GM23338 (cell line): Measurements from ENCODE around the gene ANO10. TPM values are rescaled to one million over a fixed set of nuclear protein-coding genes. Genes with fewer than 3 reads are reported as not detected.

Experiments used
- ATAC-seq: fragments of 200-7000 bp; cut with Tn5 transposase; 3 replicates; pipeline ENCODE4 v1.9.1; 2020
- DNase-seq: peaks from one replicate; pipeline ENCODE4 v3.0.0-alpha.2; 2015; ENCODE audit warnings: low spot score
- H2AFZ ChIP-seq: fragments of 200-600 bp; sonication (generic); 2 replicates; pipeline ENCODE4 v1.8.0; 2016; ENCODE audit warnings: antibody characterized with exemption, mild to moderate bottlenecking, moderate library complexity
- H3F3A ChIP-seq: fragments of 200-600 bp; sonication (generic); replicated peaks from 2 replicates; pipeline ENCODE4 v1.8.0; 2017; ENCODE audit warnings: antibody characterized with exemption, mixed run types, low read depth
- H3K27ac ChIP-seq: fragments of 200-600 bp; sonication (generic); 2 replicates; pipeline ENCODE4 v1.6.1; 2016; ENCODE audit warnings: low read depth
- H3K27me3 ChIP-seq: fragments of 200-600 bp; sonication (generic); 2 replicates; pipeline ENCODE4 v1.8.0; 2016; ENCODE audit warnings: mild to moderate bottlenecking, mixed run types, moderate library complexity; ENCODE audit not compliant: insufficient read depth
- H3K36me3 ChIP-seq: fragments of 200-600 bp; sonication (generic); 2 replicates; pipeline ENCODE4 v1.8.0; 2016; ENCODE audit warnings: mild to moderate bottlenecking; ENCODE audit not compliant: insufficient read depth
- H3K4me1 ChIP-seq: fragments of 200-600 bp; sonication (generic); 2 replicates; pipeline ENCODE4 v1.8.0; 2016; ENCODE audit warnings: mild to moderate bottlenecking, moderate library complexity; ENCODE audit not compliant: insufficient read depth
- H3K4me2 ChIP-seq: fragments of 200-600 bp; sonication (generic); 2 replicates; pipeline ENCODE4 v1.7.1; 2017; ENCODE audit warnings: mixed run types
- H3K4me3 ChIP-seq: fragments of 200-600 bp; sonication (generic); 2 replicates; pipeline ENCODE4 v1.6.1; 2016; ENCODE audit warnings: mixed run types
- H3K79me2 ChIP-seq: fragments of 200-600 bp; sonication (generic); replicated peaks from 2 replicates; pipeline ENCODE4 v1.8.0; 2017; ENCODE audit warnings: mild to moderate bottlenecking; ENCODE audit not compliant: insufficient read depth
- H3K9me2 ChIP-seq: fragments of 200-600 bp; sonication (generic); 2 replicates; pipeline ENCODE4 v1.8.0; 2017; ENCODE audit not compliant: insufficient read depth
- H4K20me1 ChIP-seq: fragments of 200-600 bp; sonication (generic); replicated peaks from 2 replicates; pipeline ENCODE4 v1.8.0; 2017; ENCODE audit warnings: mild to moderate bottlenecking; ENCODE audit not compliant: insufficient read depth
- H3K27ac Mint-ChIP-seq: 2 replicates; pipeline ENCODE4 v1.8.0; 2020; ENCODE audit warnings: inconsistent platforms, mild to moderate bottlenecking, moderate library complexity, mixed read lengths
- H3K27me3 Mint-ChIP-seq: 3 replicates; pipeline ENCODE4 v1.8.0; 2022; ENCODE audit warnings: low read depth, mild to moderate bottlenecking, moderate library complexity, mixed read lengths, inconsistent platforms; ENCODE audit not compliant: insufficient read depth, poor library complexity
- H3K36me3 Mint-ChIP-seq: 3 replicates; pipeline ENCODE4 v1.8.0; 2021; ENCODE audit warnings: low read depth, mild to moderate bottlenecking, inconsistent platforms, moderate library complexity, mixed read lengths
- H3K4me1 Mint-ChIP-seq: 3 replicates; pipeline ENCODE4 v1.8.0; 2020; ENCODE audit warnings: mild to moderate bottlenecking, inconsistent platforms, mixed read lengths
- H3K4me3 Mint-ChIP-seq: 3 replicates; pipeline ENCODE4 v1.8.0; 2021; ENCODE audit warnings: moderate library complexity, mild to moderate bottlenecking, inconsistent platforms, mixed read lengths
- H3K9me3 Mint-ChIP-seq: 3 replicates; pipeline ENCODE4 v1.8.0; 2020; ENCODE audit warnings: moderate library complexity, mild to moderate bottlenecking, inconsistent platforms, mixed read lengths
- CREB1 ChIP-seq: fragments of 250-450 bp; sonication (Bioruptor Pico); IDR thresholded peaks from 2 replicates; pipeline ENCODE4 v1.5.0; 2020; ENCODE audit warnings: low read depth, mild to moderate bottlenecking, moderate library complexity
- EZH2 ChIP-seq: fragments of 200-600 bp; sonication (generic); IDR thresholded peaks from one replicate; pipeline ENCODE4 v1.8.0; 2017; ENCODE audit warnings: antibody characterized with exemption, mild to moderate bottlenecking, low read depth; ENCODE audit not compliant: unreplicated experiment
- EZH2phosphoT487 ChIP-seq: fragments of 200-600 bp; sonication (generic); IDR thresholded peaks from one replicate; pipeline ENCODE4 v1.8.1; 2018; ENCODE audit warnings: antibody characterized with exemption; ENCODE audit not compliant: unreplicated experiment
- NANOG ChIP-seq: IDR thresholded peaks from 2 replicates; pipeline ENCODE4 v1.6.1; 2016; ENCODE audit warnings: antibody characterized with exemption, borderline replicate concordance
- POLR2AphosphoS5 ChIP-seq: IDR thresholded peaks from 2 replicates; pipeline ENCODE4 v1.6.1; 2016; ENCODE audit warnings: antibody characterized with exemption, low read depth
- STAT1 ChIP-seq: IDR thresholded peaks from one replicate; pipeline ENCODE4 v1.6.1; 2016; ENCODE audit warnings: antibody characterized with exemption; ENCODE audit not compliant: unreplicated experiment
- ZNF331 ChIP-seq: fragments of 250-450 bp; sonication (Bioruptor Pico); IDR thresholded peaks from 2 replicates; pipeline ENCODE4 v1.5.0; 2020; ENCODE audit warnings: low read depth, mild to moderate bottlenecking, moderate library complexity
- polyA plus RNA-seq: library from polyadenylated mRNA; unstranded; fragments of >200 nt; fragmentation: Nextera tagmentation; extraction: Ambion mirVana; gene quantifications from 2 replicates; pipeline ENCODE4 v1.2.1, GENCODE V29; 2016
- total RNA-seq: library from RNA; depleted of rRNA; stranded (reverse); fragments of >200 nt; shearing (Covaris generic); gene quantifications from 2 replicates; pipeline ENCODE4 v1.2.3, GENCODE V29; 2014
- TF ChIP-seq, protein P1 (sequence below), 2 experiments: fragments of 200-600 bp in 1 of 2; sonication (generic) in 1 of 2; conservative IDR thresholded peaks; 2 replicates each; pipeline versions ENCODE4 v1.5.1 to v1.6.1; 2016 to 2017; ENCODE audit warnings: antibody characterized with exemption in 2 of 2, low read depth in 2 of 2, mild to moderate bottlenecking in 2 of 2, moderate library complexity in 1 of 2
- TF ChIP-seq, protein P2 (sequence below): IDR thresholded peaks from one replicate; pipeline ENCODE4 v1.6.1; 2018; ENCODE audit warnings: antibody characterized with exemption; ENCODE audit not compliant: unreplicated experiment
- TF ChIP-seq, protein P3 (sequence below): fragments of 250-450 bp; sonication (Bioruptor Pico); IDR thresholded peaks from 2 replicates; pipeline ENCODE4 v1.5.0; 2020; ENCODE audit warnings: mild to moderate bottlenecking, moderate library complexity

Gene ANO10
- total and polyA plus RNA-seq, 2 experiments from 2014 or later = 29.2 to 48.1 TPM

- H3K4me3 ChIP-seq = no peak overlapping the region
- no peak overlapping the region for H3K4me2 ChIP-seq
- H4K20me1 ChIP-seq = no peaks in the 10 kb centered on the region
- H3K36me3 ChIP-seq = no peaks in the 10 kb centered on the region
- no peaks in the 10 kb centered on the region for H3K27me3 ChIP-seq
- DNase-seq (peak; percentile 18), ATAC-seq (peak; percentile 72)
- 0 out of 2 replicates have a peak, but pooled peaks cover 3% of the 10 kb centered on the region for H3K4me1 ChIP-seq
- Mint-ChIP-seq H3K4me3 (no peak overlapping the region), H3K4me1 (no peaks in the 10 kb centered on the region; the same call in 2 of the 3 replicates), H3K9me3 (peaks cover 9% of the 10 kb centered on the region; the same call in 2 of the 3 replicates), H3K27ac (peak overlapping the region; percentile 20), H3K27me3 (peaks cover 2% of the 10 kb centered on the region), H3K36me3 (peaks cover 27% of the 10 kb centered on the region; the same call in 2 of the 3 replicates)
- H2AFZ ChIP-seq = no peak overlapping the region
- TF ChIP-seq, protein P1, sequence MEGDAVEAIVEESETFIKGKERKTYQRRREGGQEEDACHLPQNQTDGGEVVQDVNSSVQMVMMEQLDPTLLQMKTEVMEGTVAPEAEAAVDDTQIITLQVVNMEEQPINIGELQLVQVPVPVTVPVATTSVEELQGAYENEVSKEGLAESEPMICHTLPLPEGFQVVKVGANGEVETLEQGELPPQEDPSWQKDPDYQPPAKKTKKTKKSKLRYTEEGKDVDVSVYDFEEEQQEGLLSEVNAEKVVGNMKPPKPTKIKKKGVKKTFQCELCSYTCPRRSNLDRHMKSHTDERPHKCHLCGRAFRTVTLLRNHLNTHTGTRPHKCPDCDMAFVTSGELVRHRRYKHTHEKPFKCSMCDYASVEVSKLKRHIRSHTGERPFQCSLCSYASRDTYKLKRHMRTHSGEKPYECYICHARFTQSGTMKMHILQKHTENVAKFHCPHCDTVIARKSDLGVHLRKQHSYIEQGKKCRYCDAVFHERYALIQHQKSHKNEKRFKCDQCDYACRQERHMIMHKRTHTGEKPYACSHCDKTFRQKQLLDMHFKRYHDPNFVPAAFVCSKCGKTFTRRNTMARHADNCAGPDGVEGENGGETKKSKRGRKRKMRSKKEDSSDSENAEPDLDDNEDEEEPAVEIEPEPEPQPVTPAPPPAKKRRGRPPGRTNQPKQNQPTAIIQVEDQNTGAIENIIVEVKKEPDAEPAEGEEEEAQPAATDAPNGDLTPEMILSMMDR (conservative IDR thresholded peaks at IDR 0.05; ENCODE audit: low read depth in 2 of 2) = peak in 1 of 2 experiments; percentile 28; a peak in 2 of 4 replicates
- TF ChIP-seq NANOG = no peak
- TF ChIP-seq CREB1 (CRISPR knock-in tag) = no peak
- no peak for TF ChIP-seq EZH2phosphoT487
- TF ChIP-seq POLR2AphosphoS5 = no peak
- TF ChIP-seq ZNF331 (CRISPR knock-in tag) = no peak
- no peak for TF ChIP-seq STAT1
- TF ChIP-seq EZH2 = no peak
- TF ChIP-seq, protein P2, sequence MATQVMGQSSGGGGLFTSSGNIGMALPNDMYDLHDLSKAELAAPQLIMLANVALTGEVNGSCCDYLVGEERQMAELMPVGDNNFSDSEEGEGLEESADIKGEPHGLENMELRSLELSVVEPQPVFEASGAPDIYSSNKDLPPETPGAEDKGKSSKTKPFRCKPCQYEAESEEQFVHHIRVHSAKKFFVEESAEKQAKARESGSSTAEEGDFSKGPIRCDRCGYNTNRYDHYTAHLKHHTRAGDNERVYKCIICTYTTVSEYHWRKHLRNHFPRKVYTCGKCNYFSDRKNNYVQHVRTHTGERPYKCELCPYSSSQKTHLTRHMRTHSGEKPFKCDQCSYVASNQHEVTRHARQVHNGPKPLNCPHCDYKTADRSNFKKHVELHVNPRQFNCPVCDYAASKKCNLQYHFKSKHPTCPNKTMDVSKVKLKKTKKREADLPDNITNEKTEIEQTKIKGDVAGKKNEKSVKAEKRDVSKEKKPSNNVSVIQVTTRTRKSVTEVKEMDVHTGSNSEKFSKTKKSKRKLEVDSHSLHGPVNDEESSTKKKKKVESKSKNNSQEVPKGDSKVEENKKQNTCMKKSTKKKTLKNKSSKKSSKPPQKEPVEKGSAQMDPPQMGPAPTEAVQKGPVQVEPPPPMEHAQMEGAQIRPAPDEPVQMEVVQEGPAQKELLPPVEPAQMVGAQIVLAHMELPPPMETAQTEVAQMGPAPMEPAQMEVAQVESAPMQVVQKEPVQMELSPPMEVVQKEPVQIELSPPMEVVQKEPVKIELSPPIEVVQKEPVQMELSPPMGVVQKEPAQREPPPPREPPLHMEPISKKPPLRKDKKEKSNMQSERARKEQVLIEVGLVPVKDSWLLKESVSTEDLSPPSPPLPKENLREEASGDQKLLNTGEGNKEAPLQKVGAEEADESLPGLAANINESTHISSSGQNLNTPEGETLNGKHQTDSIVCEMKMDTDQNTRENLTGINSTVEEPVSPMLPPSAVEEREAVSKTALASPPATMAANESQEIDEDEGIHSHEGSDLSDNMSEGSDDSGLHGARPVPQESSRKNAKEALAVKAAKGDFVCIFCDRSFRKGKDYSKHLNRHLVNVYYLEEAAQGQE = no peak
- TF ChIP-seq, protein P3, sequence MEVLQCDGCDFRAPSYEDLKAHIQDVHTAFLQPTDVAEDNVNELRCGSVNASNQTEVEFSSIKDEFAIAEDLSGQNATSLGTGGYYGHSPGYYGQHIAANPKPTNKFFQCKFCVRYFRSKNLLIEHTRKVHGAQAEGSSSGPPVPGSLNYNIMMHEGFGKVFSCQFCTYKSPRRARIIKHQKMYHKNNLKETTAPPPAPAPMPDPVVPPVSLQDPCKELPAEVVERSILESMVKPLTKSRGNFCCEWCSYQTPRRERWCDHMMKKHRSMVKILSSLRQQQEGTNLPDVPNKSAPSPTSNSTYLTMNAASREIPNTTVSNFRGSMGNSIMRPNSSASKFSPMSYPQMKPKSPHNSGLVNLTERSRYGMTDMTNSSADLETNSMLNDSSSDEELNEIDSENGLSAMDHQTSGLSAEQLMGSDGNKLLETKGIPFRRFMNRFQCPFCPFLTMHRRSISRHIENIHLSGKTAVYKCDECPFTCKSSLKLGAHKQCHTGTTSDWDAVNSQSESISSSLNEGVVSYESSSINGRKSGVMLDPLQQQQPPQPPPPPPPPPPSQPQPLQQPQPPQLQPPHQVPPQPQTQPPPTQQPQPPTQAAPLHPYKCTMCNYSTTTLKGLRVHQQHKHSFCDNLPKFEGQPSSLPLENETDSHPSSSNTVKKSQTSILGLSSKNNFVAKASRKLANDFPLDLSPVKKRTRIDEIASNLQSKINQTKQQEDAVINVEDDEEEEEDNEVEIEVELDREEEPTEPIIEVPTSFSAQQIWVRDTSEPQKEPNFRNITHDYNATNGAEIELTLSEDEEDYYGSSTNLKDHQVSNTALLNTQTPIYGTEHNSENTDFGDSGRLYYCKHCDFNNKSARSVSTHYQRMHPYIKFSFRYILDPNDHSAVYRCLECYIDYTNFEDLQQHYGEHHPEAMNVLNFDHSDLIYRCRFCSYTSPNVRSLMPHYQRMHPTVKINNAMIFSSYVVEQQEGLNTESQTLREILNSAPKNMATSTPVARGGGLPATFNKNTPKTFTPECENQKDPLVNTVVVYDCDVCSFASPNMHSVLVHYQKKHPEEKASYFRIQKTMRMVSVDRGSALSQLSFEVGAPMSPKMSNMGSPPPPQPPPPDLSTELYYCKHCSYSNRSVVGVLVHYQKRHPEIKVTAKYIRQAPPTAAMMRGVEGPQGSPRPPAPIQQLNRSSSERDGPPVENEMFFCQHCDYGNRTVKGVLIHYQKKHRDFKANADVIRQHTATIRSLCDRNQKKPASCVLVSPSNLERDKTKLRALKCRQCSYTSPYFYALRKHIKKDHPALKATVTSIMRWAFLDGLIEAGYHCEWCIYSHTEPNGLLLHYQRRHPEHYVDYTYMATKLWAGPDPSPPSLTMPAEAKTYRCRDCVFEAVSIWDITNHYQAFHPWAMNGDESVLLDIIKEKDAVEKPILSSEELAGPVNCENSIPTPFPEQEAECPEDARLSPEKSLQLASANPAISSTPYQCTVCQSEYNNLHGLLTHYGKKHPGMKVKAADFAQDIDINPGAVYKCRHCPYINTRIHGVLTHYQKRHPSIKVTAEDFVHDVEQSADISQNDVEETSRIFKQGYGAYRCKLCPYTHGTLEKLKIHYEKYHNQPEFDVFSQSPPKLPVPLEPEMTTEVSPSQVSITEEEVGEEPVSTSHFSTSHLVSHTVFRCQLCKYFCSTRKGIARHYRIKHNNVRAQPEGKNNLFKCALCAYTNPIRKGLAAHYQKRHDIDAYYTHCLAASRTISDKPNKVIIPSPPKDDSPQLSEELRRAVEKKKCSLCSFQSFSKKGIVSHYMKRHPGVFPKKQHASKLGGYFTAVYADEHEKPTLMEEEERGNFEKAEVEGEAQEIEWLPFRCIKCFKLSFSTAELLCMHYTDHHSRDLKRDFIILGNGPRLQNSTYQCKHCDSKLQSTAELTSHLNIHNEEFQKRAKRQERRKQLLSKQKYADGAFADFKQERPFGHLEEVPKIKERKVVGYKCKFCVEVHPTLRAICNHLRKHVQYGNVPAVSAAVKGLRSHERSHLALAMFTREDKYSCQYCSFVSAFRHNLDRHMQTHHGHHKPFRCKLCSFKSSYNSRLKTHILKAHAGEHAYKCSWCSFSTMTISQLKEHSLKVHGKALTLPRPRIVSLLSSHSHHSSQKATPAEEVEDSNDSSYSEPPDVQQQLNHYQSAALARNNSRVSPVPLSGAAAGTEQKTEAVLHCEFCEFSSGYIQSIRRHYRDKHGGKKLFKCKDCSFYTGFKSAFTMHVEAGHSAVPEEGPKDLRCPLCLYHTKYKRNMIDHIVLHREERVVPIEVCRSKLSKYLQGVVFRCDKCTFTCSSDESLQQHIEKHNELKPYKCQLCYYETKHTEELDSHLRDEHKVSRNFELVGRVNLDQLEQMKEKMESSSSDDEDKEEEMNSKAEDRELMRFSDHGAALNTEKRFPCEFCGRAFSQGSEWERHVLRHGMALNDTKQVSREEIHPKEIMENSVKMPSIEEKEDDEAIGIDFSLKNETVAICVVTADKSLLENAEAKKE (CRISPR knock-in tag) = 0 out of 2 replicates have a peak, but pooled peaks have one; percentile 6
- no peak overlapping the region for H3K27ac ChIP-seq
- no peaks in the 10 kb centered on the region for H3K9me2 ChIP-seq
- no peaks in the 10 kb centered on the region for H3F3A ChIP-seq
- no peaks in the 10 kb centered on the region for H3K79me2 ChIP-seq
These were observed 178.9 kb downstream of the ANO10 start for GRCh38 chr3:43442872-43443395.
